NB4 (cell line): ENCODE measurements around the gene KCTD4.
A peak's percentile ranks its signal among the peaks of the same experiment; 100 is the strongest.

Experiments
- DNase-seq: peaks from one replicate; pipeline ENCODE4 v3.0.0; 2010; ENCODE audit warnings: low read depth
- H3K4me3 ChIP-seq: one replicate; pipeline ENCODE4 v1.5.1; 2011; ENCODE audit warnings: mild to moderate bottlenecking, low read depth, low read length, moderate library complexity
- MYC ChIP-seq: IDR thresholded peaks from 2 replicates; pipeline ENCODE4 v1.6.1; 2011; ENCODE audit warnings: low read depth, low read length
- POLR2A ChIP-seq: IDR thresholded peaks from 2 replicates; pipeline ENCODE4 v1.6.1; 2011; ENCODE audit warnings: mild to moderate bottlenecking; ENCODE audit not compliant: insufficient read length; ENCODE audit errors: extremely low read depth
- TF ChIP-seq, protein P1 (sequence below): IDR thresholded peaks from 2 replicates; pipeline ENCODE4 v1.6.1; 2011; ENCODE audit warnings: low read depth, low read length
- TF ChIP-seq, protein P2 (sequence below): IDR thresholded peaks from one replicate; pipeline ENCODE4 v1.5.1; 2012; ENCODE audit warnings: low read depth, low read length

KCTD4 gene

DNA sequence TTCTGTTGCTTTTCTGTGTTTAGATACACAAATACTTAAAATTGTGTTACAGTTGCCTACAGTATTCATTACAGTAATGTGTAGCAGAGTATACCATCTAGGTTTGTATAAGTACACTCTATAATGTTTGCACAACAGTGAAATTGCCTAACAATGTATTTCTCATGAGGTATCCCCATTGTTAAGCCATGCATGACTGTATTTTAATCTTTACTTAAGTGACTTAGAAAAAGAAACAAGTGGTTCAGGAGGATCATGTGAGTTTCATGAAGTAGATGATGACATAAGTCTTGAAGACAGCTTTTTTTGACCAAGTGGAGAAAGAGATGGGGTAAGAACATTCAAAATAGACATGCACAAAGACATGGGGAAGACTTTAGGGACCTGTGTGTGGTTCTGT is 8.4 kb upstream of the KCTD4 start:
- DNase-seq: peak; percentile 24
- no peak overlapping the region for H3K4me3 ChIP-seq
- TF ChIP-seq POLR2A (no peak), MYC (no peak)
- TF ChIP-seq, protein P1, sequence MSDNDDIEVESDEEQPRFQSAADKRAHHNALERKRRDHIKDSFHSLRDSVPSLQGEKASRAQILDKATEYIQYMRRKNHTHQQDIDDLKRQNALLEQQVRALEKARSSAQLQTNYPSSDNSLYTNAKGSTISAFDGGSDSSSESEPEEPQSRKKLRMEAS: no peak
- TF ChIP-seq, protein P2, sequence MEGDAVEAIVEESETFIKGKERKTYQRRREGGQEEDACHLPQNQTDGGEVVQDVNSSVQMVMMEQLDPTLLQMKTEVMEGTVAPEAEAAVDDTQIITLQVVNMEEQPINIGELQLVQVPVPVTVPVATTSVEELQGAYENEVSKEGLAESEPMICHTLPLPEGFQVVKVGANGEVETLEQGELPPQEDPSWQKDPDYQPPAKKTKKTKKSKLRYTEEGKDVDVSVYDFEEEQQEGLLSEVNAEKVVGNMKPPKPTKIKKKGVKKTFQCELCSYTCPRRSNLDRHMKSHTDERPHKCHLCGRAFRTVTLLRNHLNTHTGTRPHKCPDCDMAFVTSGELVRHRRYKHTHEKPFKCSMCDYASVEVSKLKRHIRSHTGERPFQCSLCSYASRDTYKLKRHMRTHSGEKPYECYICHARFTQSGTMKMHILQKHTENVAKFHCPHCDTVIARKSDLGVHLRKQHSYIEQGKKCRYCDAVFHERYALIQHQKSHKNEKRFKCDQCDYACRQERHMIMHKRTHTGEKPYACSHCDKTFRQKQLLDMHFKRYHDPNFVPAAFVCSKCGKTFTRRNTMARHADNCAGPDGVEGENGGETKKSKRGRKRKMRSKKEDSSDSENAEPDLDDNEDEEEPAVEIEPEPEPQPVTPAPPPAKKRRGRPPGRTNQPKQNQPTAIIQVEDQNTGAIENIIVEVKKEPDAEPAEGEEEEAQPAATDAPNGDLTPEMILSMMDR: no peak

DNA sequence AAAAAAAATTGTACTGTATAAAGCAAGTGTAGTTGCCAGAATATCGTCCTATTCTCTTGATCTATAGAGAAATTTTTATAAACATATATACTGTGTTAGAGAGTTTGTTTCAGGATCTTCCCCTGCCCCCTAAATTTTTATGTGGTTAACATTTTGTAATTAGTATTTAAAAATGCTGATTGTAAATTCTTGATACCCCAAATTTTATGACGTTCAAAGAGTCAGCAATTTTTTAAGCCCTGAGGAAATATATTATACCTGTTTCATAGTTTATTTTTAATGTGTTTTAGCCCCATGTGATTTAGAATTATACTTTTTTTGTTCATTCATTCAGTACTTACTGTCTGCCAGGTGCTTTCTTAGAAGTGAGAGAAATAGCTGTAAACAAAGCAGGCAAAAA is 7.3 kb upstream of the KCTD4 start:
- TF ChIP-seq, protein P2: no peak
- TF ChIP-seq MYC (no peak), POLR2A (no peak)
- TF ChIP-seq, protein P1: no peak
- DNase-seq: no peak
- no peak overlapping the region for H3K4me3 ChIP-seq

DNA sequence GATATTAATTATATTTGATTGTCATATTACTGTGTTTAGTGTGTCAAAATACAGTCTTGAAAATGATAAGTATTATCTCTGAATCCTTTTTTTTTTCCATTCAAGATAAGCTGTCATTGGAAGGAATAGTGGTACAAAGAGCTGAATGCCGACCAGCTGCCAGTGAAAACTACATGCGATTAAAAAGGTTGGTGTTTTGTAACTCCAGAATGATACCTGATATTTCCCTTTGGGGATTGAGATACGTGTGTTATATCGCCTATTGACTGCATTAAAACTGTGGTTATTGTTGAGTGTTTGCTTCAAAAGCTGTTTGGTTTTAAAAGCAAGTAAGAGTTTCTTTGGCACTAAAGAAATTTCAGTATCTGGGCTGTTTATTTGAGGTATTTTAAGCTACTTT is 6.5 kb upstream of the KCTD4 start:
- TF ChIP-seq, protein P2: no peak
- TF ChIP-seq MYC (no peak), POLR2A (no peak)
- TF ChIP-seq, protein P1: no peak
- no peak overlapping the region for H3K4me3 ChIP-seq
- no peak for DNase-seq

DNA sequence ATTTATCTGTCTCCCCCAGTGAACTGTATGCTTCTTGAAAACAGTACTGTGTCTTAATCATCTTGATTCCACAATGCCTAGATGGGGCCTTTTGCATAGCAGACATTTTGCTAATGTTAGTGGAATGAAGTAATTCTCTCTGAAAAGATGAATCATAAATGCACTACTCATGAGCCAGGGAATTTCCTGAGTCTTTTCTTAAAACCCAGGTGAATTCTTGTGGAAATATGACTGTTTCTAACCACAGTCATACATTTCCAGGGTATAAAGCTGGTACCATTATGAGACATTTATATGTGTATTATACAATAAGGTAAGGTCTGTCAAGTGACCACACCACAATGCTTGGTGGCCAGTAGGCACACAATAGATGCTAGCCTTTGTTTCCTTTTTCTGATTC is 5.5 kb upstream of the KCTD4 start:
- H3K4me3 ChIP-seq: no peak overlapping the region
- DNase-seq: no peak
- TF ChIP-seq, protein P1: no peak
- no peak for TF ChIP-seq MYC
- no peak for TF ChIP-seq POLR2A
- TF ChIP-seq, protein P2: no peak

DNA sequence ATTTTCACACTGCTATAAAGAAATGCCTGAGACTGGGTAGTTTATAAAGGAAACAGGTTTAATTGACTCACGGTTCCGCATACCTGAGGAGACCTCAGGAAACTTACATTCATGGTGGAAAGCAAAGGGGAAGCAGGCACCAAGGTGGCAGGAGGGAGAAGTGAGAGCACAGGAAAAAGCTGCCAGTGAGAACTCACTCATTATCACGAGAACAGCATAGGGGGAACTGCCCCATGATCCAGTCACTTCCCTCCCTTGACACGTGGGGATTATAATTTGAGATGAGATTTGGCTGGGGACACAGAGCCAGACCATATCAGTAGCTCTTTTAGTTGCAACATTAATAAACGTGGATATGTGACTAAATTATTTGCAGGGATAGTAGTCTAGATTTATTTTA is 4.3 kb upstream of the KCTD4 start:
- H3K4me3 ChIP-seq: no peak overlapping the region
- DNase-seq: no peak
- TF ChIP-seq, protein P2: no peak

DNA sequence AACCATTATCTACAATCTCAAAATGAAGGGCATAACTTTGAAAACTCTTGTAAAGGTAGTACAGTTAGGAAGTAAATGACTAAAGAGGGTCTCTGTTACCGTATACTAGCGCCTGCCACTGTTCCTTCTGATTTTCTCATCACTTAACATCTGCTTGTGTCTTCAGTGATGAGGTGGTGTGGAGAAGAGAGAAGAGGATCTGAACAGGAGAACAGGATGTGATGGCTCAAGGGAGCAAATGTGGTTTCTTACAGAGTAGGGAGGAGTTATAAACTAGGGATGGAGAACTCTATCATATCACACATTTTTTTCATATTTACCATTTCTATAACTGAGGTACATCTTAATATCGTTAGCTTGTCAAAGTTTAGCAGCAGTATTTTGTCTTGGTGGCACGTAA is 1.1 kb downstream of the KCTD4 start:
- H3K4me3 ChIP-seq: no peak overlapping the region
- TF ChIP-seq, protein P1: no peak
- TF ChIP-seq, protein P2: no peak
- peak; percentile 18 for DNase-seq
